ENCODE measurements around the gene PLB1.
"Not testable (repeated sequence)": the region's sequence is repeated elsewhere in the genome, so short reads cannot be mapped to it uniquely, and the experiment has no call there.

PLB1 gene

DNA sequence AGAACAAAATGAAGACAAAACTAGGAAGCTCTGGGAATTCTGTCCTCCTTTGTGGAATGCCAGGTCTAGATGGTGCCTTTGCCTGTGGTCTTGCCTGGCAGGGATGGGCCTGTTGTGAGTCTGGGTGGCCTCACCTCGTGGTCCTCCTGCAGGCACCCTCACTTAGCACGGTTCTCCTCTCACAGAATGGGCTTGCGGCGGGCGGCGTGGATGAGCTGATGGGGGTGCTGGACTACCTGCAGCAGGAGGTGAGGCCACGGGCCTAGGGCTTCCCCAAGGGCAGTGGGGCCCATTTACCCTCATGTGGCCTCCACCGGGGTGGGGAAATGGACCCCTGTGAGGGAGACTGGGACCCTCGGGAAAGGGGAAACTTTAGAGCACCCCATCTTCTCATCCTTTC, 42.3 kb downstream of the PLB1 start:
- no peak for DNase-seq

DNA sequence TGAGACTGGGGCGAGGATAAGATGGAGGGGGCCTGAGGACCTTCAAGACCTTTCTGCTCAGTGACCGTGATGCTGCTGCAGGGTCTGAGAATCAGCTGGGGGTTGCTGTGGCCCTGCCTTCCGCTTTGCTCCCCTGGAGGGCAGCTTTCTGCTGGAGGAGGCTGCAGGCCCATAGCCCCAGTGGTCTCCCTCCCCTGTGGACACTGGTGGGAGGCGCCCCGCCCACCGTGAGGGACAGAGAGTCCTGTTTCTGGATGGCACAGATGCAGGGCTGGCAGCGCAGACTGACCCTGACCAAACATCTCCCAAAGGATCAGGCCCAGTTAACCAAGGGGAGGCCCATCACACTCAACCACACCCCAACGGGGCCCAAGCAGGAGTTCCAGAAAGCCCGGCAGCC, 42.8 kb downstream of the PLB1 start:
- DNase-seq = no peak

DNA sequence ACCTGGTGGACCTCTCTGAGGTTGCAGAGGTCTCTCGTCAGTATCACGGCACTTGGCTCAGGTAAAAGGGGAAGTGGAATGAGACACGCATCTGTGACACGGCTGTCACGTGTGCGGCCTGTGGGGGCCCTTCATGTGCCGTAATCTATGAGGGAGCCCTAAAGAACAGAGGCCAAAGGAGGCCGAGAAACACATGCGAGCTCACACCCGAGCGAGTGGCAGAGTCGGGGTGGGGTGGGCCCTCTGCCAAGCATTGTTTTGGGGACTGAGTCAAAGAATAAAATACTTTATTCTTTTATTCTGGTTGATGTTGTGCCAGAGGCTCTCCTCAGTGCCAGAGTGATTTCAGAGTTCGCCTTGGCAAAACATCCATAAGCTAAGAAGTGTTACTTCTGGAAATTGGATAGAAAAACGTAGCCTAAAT, 43.3 kb downstream of the PLB1 start:
- DNase-seq = no peak

DNA sequence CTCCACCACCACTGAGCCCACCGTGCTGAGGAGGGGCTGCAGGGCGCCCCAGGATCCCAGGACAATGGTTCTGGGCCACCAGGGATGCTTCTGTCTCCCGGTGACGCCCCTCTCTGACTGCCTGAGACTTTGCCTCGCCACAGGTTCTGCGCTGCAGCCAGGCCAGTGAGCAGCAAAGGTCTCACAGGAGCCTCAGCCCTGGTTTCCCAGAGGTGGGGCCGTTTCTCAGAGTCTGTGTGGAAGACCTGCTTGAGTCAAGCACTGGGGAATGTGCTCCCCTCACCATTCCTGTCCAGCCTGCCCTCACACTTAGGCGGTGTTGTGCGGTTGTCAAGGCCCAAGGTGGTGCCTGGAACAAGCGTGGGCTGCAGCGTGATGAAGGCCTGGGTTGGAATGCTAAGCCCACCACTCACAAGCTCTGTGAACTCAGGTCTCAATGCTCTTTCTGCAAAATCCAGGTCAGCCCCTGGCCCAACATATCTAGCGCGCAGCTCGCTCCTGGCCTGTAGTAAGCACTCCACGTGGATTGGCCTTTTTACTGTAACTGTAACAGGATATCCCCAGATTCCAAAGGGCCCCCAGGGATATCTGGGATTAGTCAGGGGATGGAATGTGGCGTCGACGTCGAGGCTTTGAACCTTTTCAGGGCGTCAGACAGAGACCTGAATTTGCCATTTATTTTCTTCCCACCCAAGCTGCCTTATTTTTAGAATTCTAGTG, 47.6 kb downstream of the PLB1 start:
- DNase-seq = no peak

DNA sequence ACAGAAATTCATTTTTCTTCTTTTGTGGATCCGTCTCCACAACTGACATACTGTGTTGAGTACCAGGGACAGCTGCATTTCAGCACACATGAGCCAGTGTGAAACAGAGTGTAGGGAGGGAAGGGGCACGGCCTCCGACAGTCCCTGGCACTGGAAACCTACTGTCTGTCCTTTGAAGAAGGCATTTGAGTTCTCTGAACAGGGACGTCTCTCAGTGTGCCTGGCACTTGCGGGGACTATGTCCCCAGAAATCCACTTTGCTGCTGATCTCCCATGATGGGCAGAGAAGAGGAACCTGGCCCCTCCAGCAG, 48.1 kb downstream of the PLB1 start:
- no peak for DNase-seq

DNA sequence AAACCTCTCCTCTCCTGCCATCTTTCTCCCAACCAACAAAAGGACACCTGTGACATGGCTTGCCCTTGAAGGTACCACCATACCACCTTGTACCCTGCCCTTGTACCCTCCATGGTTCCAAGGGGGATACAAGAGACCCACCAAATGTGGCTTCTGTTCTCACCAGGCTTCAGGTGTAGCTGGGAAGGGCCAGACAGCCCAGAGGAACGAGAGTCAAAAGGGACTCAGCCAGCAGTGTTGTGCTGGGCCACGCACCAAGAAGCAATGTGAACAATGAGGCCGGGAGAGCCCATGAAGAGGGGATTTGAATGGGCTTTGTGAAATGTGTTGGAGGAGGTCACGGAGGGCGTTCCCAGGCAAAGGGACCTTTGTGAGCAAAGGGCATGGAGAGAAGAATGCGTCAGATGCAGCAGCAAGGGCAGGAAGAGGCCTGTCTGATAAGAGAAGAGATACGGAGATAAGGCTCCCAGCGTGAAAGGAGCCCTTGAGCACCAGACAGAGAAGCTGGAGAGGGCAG, 48.6 kb downstream of the PLB1 start:
- DNase-seq = no peak

DNA sequence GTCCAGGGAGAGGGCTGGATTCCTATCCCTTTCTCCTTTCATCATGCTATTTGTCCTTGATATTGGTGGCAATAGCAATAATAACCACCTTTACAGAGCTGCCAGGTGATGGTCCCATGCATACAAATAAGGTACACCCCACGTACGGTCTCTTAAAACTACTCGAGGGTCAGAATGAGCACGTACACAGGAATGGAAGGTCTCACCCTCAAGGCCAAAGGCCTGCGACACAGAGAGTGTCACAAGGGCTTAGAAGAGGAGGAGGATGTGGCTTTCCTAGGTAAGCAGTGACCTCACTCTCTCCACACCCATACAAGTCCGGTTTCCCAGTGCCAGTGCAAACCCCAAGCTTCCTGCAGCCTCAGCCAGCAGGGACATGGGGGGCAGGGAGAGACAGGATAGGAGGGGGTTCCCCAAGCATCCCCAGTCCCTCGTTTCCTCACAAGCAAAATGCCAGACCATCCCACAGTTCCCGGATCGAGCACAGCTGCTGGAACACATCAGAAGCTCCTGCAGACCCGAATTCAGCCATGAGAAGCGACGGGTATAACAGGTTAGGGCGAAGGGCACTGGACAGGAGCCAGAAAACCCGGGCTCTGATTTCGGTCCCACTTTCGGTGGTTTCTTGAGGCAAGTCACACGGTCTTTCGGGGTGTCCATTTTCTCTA, 49.2 kb downstream of the PLB1 start:
- DNase-seq = no peak

DNA sequence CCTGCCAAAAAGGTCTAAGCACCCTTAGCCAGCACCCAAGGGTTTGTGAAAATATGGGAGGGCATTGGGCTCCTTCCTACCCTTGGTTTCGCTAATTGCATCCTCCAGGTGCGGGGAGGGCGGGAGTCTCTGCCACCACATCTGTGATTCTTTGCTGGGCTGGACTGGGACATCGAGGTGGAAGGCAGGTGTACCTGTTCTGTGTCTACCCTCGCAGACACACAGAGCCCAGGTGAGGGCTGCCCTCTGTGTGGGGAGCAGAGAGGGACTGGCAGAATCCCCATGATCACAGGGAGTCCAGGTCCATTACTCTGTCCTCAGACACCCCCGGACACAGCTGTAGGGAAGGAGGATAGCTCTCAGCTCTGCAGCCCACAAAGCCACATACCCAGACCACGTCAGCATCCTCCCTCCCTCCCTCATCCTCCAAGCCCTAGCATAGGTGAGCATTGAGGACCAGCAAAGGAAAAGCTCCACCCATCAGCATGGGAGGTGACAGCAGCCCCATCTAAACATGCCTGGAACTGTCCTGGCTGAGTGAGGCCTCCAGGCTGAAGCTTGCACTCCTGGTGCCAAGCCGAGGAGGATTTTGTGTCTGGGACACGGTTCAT, 49.8 kb downstream of the PLB1 start:
- no peak for DNase-seq

DNA sequence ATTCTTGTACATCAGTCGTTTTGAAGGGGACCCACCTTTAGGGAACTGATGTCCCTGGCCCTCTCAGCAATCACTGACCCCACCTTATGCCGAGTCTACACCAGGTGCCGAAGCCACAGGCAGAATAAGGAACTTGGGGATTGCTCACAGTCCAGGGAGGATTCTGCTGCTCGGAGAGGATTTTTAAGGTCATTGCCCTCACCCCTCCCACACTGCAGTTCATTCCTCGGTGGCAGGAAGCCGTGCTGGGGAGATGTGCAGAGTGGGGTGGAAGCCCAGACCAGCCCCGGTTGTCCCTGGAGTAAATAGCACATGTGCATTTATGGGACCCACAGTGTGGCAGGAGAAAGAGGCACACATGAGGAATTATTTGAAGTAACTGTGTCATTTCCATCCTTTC, 50.4 kb downstream of the PLB1 start:
- no peak for DNase-seq

DNA sequence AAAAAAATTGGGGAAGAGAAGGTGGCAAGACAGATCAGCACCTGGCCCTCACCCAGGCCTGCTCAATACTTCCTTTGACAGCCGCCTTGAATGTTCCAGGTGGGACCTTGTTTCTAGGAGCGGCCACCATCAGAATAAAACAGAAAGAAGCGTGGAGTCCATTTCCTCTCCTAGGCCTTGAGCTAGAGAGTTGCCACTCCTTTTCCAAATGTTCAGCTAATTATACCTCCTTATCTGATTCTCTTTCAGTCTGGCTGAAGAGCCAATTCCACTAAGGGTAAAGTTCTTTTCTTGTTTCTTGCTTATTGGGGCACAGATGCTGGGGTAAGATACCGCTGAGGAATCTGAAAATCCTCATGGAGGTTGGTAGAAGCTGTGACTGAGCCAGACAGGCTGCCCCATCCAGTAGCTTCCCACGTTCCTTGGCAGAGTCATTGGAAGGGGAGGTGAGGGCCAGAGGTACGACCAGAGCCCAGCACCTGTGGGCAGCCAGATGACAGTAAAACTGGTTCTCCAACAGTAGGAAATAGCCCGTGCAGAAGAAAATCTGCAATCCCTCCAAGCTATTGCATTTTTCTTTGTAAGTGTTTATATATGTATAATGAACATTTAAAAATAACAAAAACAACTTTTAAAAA, 51.5 kb downstream of the PLB1 start:
- DNase-seq = no peak

DNA sequence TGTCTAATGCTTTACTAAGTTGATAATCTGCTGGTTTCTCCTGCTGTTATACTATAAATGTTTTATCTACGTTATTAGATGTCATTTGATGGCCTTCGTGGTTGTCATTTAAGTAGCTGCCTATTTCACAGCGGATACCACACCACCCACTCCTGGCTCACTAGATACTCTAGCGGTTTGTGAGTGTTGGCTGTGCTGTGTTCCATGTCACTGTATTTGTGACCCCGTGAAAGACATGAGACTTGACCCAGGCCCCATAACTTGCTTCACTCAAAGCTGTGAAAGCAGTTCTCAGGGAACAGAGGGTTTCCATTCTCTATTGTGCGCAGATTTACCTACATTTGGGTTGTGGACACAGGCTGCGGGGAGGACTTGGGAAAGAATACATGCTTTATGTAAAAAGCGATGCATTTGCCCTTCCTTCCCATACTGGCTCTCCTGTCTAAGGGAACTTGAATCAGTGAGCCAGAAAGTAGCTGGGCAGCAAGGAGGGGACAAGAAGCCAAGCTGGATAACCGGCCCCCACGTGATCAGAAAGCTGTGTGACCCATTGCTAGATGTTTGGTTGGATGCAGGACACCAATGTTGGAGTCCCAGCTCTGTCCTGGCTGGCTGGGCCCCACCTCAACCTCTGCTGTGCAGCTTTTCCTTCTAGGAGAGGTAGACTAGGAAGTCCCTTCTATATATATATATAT, 52.2 kb downstream of the PLB1 start:
- no peak for DNase-seq

DNA sequence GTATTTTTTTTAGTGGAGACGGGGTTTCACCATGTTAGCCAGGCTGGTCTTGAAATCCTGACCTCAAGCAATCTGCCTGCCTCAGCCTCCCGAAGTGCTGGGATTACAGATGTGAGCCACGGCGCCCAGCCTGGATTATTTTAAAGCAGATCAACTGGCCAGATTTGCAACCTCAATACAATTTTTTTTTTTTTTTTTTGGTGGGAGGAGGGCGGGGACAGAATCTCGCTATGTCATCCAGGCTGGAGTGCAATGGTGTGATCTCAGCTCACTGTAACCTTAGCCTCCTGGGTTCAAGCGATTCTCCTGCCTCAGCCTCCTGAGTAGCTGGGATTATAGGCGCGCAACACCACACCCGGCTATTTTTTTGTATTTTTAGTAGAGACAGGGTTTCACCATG, 54.5 kb downstream of the PLB1 start:
- not testable (repeated sequence) for DNase-seq

DNA sequence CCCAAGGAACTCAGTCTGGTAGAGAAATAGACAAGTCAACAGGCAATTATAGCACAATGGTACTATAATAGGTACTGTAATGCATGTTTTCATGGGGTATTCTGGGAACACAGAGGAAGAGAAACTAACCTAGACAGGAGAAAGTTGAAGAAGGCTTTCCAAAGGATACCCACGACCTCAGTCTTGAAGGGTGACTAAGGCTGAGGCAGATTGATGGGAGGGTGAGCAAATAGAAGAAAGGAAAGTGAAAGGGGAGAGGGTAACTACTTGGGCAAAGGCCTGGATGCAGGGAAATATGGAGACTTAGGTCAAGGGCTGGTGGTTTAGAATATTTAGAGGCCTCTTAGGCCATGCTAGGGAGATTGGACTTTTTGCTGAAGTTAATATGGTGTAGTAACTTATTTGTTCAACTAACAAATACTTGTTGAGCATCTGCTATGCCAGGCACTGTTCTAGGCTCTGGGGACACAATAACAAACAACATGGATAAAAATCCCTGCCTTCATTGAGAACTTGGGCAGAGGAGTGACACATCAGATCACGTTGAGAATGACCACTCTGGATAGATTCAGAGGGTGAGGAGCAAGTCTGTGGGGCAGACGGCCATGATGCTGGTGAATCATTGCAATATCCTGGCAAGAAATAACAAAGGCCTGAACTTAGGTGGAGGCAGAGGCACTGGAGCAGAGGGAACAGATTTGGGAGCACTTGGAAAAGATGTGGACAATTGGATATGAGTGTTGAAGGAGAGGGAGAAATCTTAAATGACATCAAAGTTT, 56.4 kb downstream of the PLB1 start:
- DNase-seq = no peak

DNA sequence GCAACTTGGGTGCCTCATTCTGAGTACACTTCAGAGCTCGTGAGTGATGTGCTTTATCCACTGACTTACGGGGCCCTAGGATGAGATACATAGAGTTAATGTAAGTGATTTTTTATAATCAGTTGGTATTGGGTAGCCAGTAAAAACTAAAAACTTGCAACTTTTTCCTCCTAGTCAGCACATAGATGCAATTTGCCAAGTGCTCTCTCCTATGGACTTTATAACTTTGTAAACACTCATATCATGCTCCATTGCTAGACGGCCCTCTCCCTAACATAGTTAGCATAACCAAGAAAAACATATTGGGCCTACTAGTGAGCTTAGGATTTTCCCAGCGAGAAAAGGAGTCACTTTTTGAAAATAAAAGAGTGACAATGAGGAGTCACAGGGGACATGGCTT, 60.4 kb downstream of the PLB1 start:
- DNase-seq = no peak

DNA sequence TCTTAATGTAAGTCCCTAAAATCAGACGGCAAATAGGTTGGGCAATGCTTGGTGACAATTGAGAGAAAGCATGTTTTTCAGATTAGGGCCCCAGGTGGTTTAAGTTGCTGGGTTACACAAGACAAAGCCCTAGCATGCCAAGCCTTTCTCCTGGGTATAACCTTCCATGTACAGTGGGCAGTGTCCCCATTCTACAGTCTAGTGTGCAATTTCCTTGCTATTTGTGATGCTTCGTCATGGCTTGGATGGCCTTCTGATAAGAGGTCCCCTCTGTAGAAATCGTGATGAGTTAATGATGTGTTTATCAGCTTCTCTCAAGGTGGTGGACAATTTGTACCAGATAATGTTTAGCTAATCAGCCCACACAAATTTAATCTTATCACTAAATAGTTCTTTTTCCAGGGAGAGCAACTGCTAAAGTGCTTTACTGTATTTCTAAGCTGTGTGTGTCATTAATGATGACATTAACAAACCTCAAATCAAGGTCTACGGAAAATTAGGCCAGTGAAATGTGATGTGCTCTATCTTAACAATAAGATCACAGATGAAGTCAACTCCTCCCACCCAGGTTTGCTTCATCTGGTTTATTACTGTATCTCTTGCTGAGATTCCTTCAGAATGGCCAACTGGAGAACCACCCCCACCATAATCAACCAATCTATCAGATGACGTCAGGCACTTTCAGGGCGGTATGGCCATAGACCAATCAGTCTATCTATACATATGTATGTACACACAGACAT, 61.7 kb downstream of the PLB1 start:
- no peak for DNase-seq

DNA sequence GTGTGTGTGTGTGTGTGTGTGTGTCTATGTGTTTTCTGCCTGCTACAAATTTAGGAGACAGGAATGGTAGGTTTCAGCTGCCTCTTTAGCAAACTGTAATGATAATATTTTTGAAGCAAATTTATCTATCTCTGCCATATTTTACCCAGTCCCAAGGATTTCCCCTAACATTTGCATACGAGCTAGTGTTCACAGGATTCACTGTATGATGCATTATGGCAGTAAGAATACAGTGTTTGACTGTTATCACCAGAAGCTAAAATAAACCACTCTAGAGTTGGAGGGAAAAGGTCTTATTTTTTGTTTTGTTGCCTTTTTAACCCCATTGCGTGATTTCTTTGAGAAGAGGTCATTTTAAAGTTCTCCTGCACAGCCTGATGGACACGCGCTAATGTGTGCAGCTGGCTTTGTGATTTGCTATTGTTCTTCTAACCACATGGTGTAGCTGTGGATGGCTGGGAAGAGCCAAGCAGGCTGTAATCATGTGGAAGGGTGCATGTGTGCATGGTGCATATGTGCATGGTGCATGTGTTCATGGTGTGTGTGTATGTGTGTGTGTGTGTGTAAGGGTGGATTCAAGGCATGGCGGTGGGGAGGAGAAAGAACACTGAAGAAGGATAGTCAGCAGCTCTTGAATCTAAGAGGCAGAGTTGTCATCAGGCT, 62.4 kb downstream of the PLB1 start:
- DNase-seq = no peak

DNA sequence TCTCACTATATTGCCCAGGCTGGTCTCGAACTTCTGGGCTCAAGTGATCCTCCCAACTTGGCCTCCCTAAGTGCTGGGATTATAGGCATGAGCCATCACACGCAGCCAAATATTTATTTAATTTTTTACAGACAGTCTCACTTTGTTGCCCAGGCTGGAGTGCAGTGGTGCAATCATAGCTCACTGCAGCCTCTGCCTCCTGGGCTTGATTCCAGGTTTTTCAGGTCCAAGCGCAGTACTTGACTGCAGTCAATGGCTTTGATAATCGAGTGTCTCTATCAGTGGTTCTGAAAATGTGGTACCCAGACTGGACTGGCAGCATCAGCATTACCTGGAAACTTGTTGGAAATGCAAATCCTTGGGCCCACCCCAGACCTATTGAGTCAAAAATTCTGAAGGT, 63.1 kb downstream of the PLB1 start:
- no peak for DNase-seq

DNA sequence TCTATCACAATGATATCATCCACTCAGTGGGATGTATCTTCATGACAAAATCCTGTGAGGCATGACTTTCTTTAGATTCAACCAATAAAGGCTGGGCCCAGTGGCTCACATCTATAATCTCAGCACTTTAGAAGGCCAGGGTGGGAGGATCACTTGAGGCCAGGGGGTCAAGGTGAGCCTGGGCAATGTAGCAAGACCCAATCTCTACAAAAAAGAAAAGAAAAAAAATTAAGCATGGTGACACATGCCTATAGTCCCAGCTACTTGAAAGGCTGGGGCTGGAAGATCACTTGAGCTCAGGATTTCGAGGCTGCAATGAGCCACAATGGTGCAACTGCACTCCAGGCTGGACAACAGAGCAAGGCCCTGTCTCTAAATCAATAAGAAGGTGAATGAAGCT, 68.0 kb downstream of the PLB1 start:
- no peak for DNase-seq

DNA sequence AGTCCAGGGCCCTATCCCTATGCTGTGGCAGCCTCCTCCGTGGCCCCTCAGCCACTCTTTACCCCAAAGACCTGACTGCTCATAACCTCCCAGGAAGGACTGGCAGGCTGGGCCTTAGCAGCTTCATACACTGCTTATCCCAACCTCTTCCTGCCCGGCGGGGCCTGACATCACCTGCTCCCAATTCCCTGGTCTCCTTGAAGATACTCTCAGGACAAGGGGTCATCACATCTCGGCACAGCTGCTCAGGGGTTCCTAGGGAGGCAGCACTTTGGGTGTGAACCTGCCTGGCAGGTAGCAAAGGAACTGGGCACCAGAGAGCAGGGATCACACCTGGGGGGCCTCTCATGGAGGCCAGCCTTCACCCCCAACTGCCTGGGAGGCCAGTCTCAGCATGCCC, 68.5 kb downstream of the PLB1 start:
- DNase-seq = no peak

DNA sequence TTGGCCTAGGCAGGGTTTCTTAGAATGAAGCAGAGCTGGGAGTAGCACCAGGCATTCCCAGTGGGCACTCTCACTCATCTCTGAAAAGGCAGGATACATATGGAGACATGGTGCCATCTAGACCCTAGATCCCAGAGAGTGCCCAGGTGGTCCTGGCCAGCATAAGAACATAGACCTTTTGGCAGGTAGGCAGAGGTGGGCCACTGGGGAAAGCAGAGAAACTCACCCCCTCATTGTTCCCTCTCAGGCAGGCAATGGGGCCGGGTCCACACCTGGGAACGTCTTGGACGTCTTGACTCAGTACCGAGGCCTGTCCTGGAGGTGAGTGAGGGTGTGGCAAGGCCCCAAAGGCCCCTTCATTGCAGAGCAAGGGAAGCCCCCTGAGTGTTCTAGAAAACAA, 69.2 kb downstream of the PLB1 start:
- no peak for DNase-seq

DNA sequence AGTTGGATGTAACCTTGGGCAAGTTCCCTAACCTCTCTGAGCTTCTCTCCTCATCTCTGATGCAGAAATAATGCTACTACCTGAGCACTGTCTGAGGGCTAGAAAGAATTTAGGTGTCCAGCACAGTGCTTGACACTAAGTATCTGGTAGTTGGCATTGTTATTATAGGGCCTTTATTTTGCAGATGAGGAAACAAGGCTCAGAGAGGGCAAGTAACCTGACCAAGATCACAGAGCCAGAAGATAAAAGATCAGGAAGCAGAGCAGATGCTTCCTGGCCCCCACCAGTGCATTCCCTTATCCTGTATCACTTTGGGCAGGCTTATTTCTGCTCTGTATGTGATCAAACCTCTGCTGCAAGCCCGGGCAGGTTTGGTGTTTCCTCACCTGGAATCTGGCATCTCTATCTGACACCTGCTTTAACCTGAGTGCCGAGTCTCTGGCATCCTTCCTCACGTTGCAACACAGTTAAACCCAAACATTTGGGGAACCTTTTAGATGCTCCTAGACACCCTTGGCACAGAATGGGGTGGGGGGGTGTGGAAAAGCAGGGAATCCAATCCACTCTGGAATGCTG, 69.9 kb downstream of the PLB1 start:
- DNase-seq = no peak
